ENCODE results near the gene CRHR1. TPM values are rescaled to one million over a fixed set of nuclear protein-coding genes. Genes with fewer than 3 reads are reported as not detected.
A peak's percentile ranks its signal among the peaks of the same experiment; 100 is the strongest.

CRHR1 gene
- polyA plus RNA-seq, 2 of the 4 experiments (the other 2 are of a cell fraction), result 0.09 to 0.12 TPM

- Histone ChIP-seq H3K9me3 (no peaks in the 10 kb centered on the region), H3K27ac (no peak overlapping the region), H3K4me2 (no peak overlapping the region), H3K4me1 (peaks cover 13% of the 10 kb centered on the region), H3K4me3 (no peak overlapping the region)
- POLR2A ChIA-PET, result no interaction called here
- no peak for ATAC-seq
- no peak for FAIRE-seq
- CTCF ChIA-PET, result interaction anchor here (4.3 to 6.4 kb wide), 4 partner anchors 15 to 140 kb away, joined by 28 to 101 read pairs (median 48); no protein-coding TSS in a partner anchor
- WGBS (ENCODE audit: missing lambda C conversion rate), result 54% methylated on average over 5 of the region's 5 CpGs
- no peak for TF ChIP-seq ZSCAN20 (CRISPR knock-in tag; IDR thresholded peaks at IDR 0.05)
- no peak for TF ChIP-seq MAX (IDR thresholded peaks at IDR 0.05)
- TF ChIP-seq EHF (CRISPR knock-in tag; IDR thresholded peaks at IDR 0.05), result no peak
- TF ChIP-seq SREBF2 (IDR thresholded peaks at IDR 0.05), result no peak
- TF ChIP-seq SMC3 (IDR thresholded peaks at IDR 0.05), result no peak
- no peak for TF ChIP-seq RCOR1 (IDR thresholded peaks at IDR 0.05; ENCODE audit: low read depth, low read length)
- no peak for TF ChIP-seq CHD2 (IDR thresholded peaks at IDR 0.05; ENCODE audit: low read length, partially characterized antibody)
- no peak for TF ChIP-seq CTCF (IDR thresholded peaks at IDR 0.05)
- TF ChIP-seq TP53 (CRISPR knock-in tag; IDR thresholded peaks at IDR 0.05), result no peak
- TF ChIP-seq HOXB13 (CRISPR knock-in tag; IDR thresholded peaks at IDR 0.05; ENCODE audit: low read depth), result no peak
- no peak for TF ChIP-seq EP300 (IDR thresholded peaks at IDR 0.05)
- no peak for TF ChIP-seq ZNF302 (CRISPR knock-in tag; IDR thresholded peaks at IDR 0.05)
- no peak for TF ChIP-seq MYC (IDR thresholded peaks at IDR 0.05; ENCODE audit: borderline replicate concordance, low read length)
- TF ChIP-seq FOXS1 (CRISPR knock-in tag; IDR thresholded peaks at IDR 0.05), result no peak
- no peak for DNase-seq (ENCODE audit: low read depth in 1 of 2, low spot score in 1 of 2)
Observed at GRCh38 chr17:45780921-45781320, 3.2 kb upstream of the CRHR1 start.

GRCh38 chr17:45782889-45783592, 1.1 kb upstream of the CRHR1 start:
- 45% methylated on average over 23 of the region's 32 CpGs for WGBS (ENCODE audit: missing lambda C conversion rate)
- Histone ChIP-seq H3K4me2 (peak overlapping the region; percentile 98), H3K4me3 (peak overlapping the region; percentile 50), H3K27ac (peak overlapping the region in 1 of 2 experiments; percentile 75; a peak in 2 of 6 replicates), H3K4me1 (peaks cover 5% of the 10 kb centered on the region; the same call in 1 of the 3 replicates), H3K9me3 (no peaks in the 10 kb centered on the region)
- no peak for TF ChIP-seq HOXA7 (CRISPR knock-in tag; IDR thresholded peaks at IDR 0.05)
- TF ChIP-seq HEYL (CRISPR knock-in tag; IDR thresholded peaks at IDR 0.05), result no peak
- TF ChIP-seq RAD21 (conservative IDR thresholded peaks at IDR 0.05 in 1 of 2, IDR thresholded peaks at IDR 0.05 in 1 of 2), result peak; percentile 24 to 38; a peak in 3 of 5 replicates
- TF ChIP-seq FOXS1 (CRISPR knock-in tag; IDR thresholded peaks at IDR 0.05), result no peak
- TF ChIP-seq HDAC2 (IDR thresholded peaks at IDR 0.05), result no peak
- no peak for TF ChIP-seq JUNB (IDR thresholded peaks at IDR 0.05)
- peak; percentile 33; the same call in 2 of the 3 replicates for TF ChIP-seq SMC3 (IDR thresholded peaks at IDR 0.05)
- TF ChIP-seq CBX2 (IDR thresholded peaks at IDR 0.05; ENCODE audit: borderline replicate concordance, low read depth), result no peak
- peak; percentile 79 for TF ChIP-seq CTCF (IDR thresholded peaks at IDR 0.05)
- ATAC-seq (peak; percentile 64 to 89), DNase-seq (ENCODE audit: low read depth in 1 of 2, low spot score in 1 of 2) (peak; percentile 58 to 76), FAIRE-seq (no peak)
- CTCF ChIA-PET, result interaction anchor here (0.7 to 6.4 kb wide), 54 partner anchors 11 to 393 kb away, joined by 3 to 101 read pairs (median 6); no protein-coding TSS in a partner anchor
- POLR2A ChIA-PET, result no interaction called here
